ENCODE data around the gene TMEM129. TPM values are rescaled to one million over a fixed set of nuclear protein-coding genes. Genes with fewer than 3 reads are reported as not detected.
A peak's percentile ranks its signal among the peaks of the same experiment; 100 is the strongest.

The TMEM129 gene
- total and polyA plus RNA-seq, 2 donors (not counting 1 experiment from before 2014, with no cell fraction given) = 15.0 to 39.6 TPM

DNA sequence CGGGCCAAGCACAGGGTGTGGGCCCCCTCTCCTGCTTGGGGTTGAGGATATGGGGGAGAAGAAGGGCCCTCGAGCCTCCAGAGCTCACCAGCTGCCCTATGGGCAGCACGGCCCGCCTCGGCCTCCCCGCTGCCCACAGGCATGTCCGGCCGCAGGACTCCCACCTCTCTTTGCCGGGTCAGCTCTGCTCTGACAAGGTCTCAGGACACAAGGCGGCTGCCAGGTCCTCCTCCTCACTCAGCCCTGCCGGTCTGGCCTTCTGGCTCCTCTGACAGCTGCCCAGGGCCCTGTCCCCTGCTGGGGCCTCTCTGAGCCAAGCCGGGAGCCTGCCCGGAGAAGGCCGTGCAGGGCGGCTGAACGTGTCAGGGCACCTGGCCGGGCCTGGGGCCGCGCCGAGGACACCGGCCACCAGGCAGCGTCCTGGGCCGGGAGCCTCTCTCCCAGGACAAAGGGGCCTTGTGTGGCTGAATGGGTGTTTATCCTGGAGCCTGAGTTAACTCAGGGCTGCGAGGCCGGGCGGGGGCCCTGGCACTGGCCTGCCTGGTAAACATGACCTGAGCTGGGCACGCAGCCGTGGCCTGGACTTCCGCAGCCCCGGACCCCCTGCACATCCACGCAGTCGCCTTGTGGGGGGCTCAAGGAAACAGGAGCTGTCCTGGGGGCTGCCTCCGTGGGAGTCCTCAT is 25.9 kb upstream of the TMEM129 start:
- H4K20me1 ChIP-seq (ENCODE audit: control insufficient read depth, extremely low read depth, insufficient read depth, low read length) = peaks cover 2% of the 10 kb centered on the region
- H3K27me3 ChIP-seq (ENCODE audit: control insufficient read depth, insufficient read depth, low read length) = no peaks in the 10 kb centered on the region
- H3K4me2 ChIP-seq (ENCODE audit: extremely low read depth, insufficient read depth, low read length) = no peak overlapping the region
- H3K4me3 ChIP-seq (replicated peaks in 1 of 4; ENCODE audit: control extremely low read depth in 1 of 4, insufficient read depth in 1 of 4, low read depth in 3 of 4, low read length in 4 of 4) = no peak overlapping the region
- H3K36me3 ChIP-seq (ENCODE audit: control insufficient read depth, insufficient read depth, low read length) = peaks cover 8% of the 10 kb centered on the region
- H3K79me2 ChIP-seq (ENCODE audit: control insufficient read depth, insufficient read depth, low read length) = no peaks in the 10 kb centered on the region
- H3K9ac ChIP-seq (ENCODE audit: insufficient read depth, low read length) = no peak overlapping the region
- TF ChIP-seq, protein P1, sequence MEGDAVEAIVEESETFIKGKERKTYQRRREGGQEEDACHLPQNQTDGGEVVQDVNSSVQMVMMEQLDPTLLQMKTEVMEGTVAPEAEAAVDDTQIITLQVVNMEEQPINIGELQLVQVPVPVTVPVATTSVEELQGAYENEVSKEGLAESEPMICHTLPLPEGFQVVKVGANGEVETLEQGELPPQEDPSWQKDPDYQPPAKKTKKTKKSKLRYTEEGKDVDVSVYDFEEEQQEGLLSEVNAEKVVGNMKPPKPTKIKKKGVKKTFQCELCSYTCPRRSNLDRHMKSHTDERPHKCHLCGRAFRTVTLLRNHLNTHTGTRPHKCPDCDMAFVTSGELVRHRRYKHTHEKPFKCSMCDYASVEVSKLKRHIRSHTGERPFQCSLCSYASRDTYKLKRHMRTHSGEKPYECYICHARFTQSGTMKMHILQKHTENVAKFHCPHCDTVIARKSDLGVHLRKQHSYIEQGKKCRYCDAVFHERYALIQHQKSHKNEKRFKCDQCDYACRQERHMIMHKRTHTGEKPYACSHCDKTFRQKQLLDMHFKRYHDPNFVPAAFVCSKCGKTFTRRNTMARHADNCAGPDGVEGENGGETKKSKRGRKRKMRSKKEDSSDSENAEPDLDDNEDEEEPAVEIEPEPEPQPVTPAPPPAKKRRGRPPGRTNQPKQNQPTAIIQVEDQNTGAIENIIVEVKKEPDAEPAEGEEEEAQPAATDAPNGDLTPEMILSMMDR (conservative IDR thresholded peaks at IDR 0.05 in 1 of 2, IDR thresholded peaks at IDR 0.05 in 1 of 2; ENCODE audit: low read depth in 1 of 2, low read length in 2 of 2) = no peak
- TF ChIP-seq EZH2 (IDR thresholded peaks at IDR 0.05; ENCODE audit: low read length, missing control alignments) = no peak
- no peaks in the 10 kb centered on the region for H3K9me3 ChIP-seq (ENCODE audit: control insufficient read depth, insufficient read depth, low read depth, low read length)
- H2AFZ ChIP-seq (ENCODE audit: low read length) = no peak overlapping the region
- DNase-seq (ENCODE audit: low read depth in 2 of 2) = no peak
- H3K27ac ChIP-seq (ENCODE audit: insufficient read depth, low read length) = no peak overlapping the region
- H3K4me1 ChIP-seq (ENCODE audit: control insufficient read depth, extremely low read depth, insufficient read depth, low read length) = no peaks in the 10 kb centered on the region

DNA sequence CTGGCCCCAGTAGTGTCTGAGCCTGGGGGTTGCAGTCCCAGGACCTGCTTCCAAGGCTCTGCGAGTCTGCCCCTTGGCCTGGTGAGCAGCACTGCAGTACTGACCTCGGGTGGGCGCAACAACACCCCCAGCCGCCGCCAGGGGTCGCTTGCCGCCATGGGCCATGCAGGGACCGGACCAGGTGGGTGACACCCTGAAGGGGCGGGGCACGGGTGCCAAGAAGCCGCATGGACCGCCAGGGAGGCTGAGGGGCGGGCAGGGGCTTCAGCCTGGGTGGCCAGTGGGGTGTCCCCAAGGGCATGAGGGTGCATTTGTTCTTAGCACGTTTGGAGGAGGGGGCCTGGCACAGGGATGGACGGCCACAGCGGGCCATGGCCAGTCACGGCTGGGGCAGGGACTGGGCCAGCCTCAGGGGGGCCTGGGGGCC is 25.2 kb upstream of the TMEM129 start:
- Histone ChIP-seq H3K79me2 (ENCODE audit: control insufficient read depth, insufficient read depth, low read length) (no peaks in the 10 kb centered on the region), H3K4me3 (replicated peaks in 1 of 4; ENCODE audit: control extremely low read depth in 1 of 4, insufficient read depth in 1 of 4, low read depth in 3 of 4, low read length in 4 of 4) (no peak overlapping the region), H3K27me3 (ENCODE audit: control insufficient read depth, insufficient read depth, low read length) (no peaks in the 10 kb centered on the region), H3K4me2 (ENCODE audit: extremely low read depth, insufficient read depth, low read length) (no peak overlapping the region), H3K4me1 (ENCODE audit: control insufficient read depth, extremely low read depth, insufficient read depth, low read length) (no peaks in the 10 kb centered on the region), H3K27ac (ENCODE audit: insufficient read depth, low read length) (no peak overlapping the region), H2AFZ (ENCODE audit: low read length) (no peak overlapping the region), H3K9me3 (ENCODE audit: control insufficient read depth, insufficient read depth, low read depth, low read length) (no peaks in the 10 kb centered on the region), H3K9ac (ENCODE audit: insufficient read depth, low read length) (no peak overlapping the region), H4K20me1 (ENCODE audit: control insufficient read depth, extremely low read depth, insufficient read depth, low read length) (peaks cover 2% of the 10 kb centered on the region), H3K36me3 (ENCODE audit: control insufficient read depth, insufficient read depth, low read length) (peaks cover 11% of the 10 kb centered on the region)
- peak; percentile 54 to 57 for DNase-seq (ENCODE audit: low read depth in 2 of 2)
- TF ChIP-seq EZH2 (IDR thresholded peaks at IDR 0.05; ENCODE audit: low read length, missing control alignments) = no peak
- TF ChIP-seq, protein P1 (conservative IDR thresholded peaks at IDR 0.05 in 1 of 2, IDR thresholded peaks at IDR 0.05 in 1 of 2; ENCODE audit: low read depth in 1 of 2, low read length in 2 of 2) = peak; percentile 66 to 77

DNA sequence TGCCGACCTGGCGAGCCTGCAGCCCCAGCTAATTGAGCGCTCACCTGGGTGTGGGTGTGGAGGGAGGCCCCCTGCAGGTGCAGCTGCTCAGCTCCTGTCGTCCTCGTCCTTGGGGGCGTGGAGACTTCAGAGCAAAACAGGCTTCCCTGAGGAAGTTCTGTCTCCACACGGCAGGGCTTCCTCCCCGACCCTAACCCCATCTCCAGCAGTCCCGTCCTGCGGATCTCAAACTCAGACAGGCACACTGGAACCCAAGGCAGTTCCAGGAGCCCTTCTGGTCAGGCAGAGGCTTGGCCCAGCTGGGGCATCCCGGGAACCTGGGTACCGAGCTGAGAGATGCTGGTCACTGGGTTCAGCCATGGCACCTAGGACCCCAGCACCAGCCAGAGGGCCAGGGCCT is 24.6 kb upstream of the TMEM129 start:
- Histone ChIP-seq H2AFZ (ENCODE audit: low read length) (no peak overlapping the region), H3K9me3 (ENCODE audit: control insufficient read depth, insufficient read depth, low read depth, low read length) (no peaks in the 10 kb centered on the region), H3K27ac (ENCODE audit: insufficient read depth, low read length) (no peak overlapping the region), H3K4me2 (ENCODE audit: extremely low read depth, insufficient read depth, low read length) (no peak overlapping the region), H3K27me3 (ENCODE audit: control insufficient read depth, insufficient read depth, low read length) (no peaks in the 10 kb centered on the region), H3K36me3 (ENCODE audit: control insufficient read depth, insufficient read depth, low read length) (peaks cover 14% of the 10 kb centered on the region), H3K79me2 (ENCODE audit: control insufficient read depth, insufficient read depth, low read length) (no peaks in the 10 kb centered on the region), H3K4me1 (ENCODE audit: control insufficient read depth, extremely low read depth, insufficient read depth, low read length) (no peaks in the 10 kb centered on the region), H3K9ac (ENCODE audit: insufficient read depth, low read length) (no peak overlapping the region), H4K20me1 (ENCODE audit: control insufficient read depth, extremely low read depth, insufficient read depth, low read length) (peaks cover 2% of the 10 kb centered on the region), H3K4me3 (replicated peaks in 1 of 4; ENCODE audit: control extremely low read depth in 1 of 4, insufficient read depth in 1 of 4, low read depth in 3 of 4, low read length in 4 of 4) (no peak overlapping the region)
- no peak for DNase-seq (ENCODE audit: low read depth in 2 of 2)
- TF ChIP-seq EZH2 (IDR thresholded peaks at IDR 0.05; ENCODE audit: low read length, missing control alignments) = no peak
- TF ChIP-seq, protein P1 (conservative IDR thresholded peaks at IDR 0.05 in 1 of 2, IDR thresholded peaks at IDR 0.05 in 1 of 2; ENCODE audit: low read depth in 1 of 2, low read length in 2 of 2) = no peak
